Adrenal gland (tissue), 12 donors: Measurements from ENCODE around the gene CMKLR1. TPM values are rescaled to one million over a fixed set of nuclear protein-coding genes. Genes with fewer than 3 reads are reported as not detected.

Source experiments
- DNase-seq, 7 donors: peaks; one replicate each; pipeline ENCODE4 v3.0.0-alpha.2; 2019 to 2020
- H3K27ac ChIP-seq, 5 donors: fragments of 200-600 bp; sonication (generic) in 4 of 5; 1 replicate in 3 of 5; 2 replicates in 2 of 5; pipeline versions ENCODE4 v1.5.1 to v1.8.0; 2016 to 2020; ENCODE audit warnings: mild to moderate bottlenecking in 1 of 5
- H3K27me3 ChIP-seq: fragments of 200-600 bp; 2 replicates; pipeline ENCODE4 v1.8.0; 2021
- H3K36me3 ChIP-seq, 2 donors: fragments of 200-600 bp; replicated peaks in 1 of 2; 1 replicate in 1 of 2; 2 replicates in 1 of 2; pipeline versions ENCODE4 v1.5.1 to v1.8.0; 2018 to 2022
- H3K4me1 ChIP-seq, 2 donors: fragments of 200-600 bp; replicated peaks in 1 of 2; 1 replicate in 1 of 2; 2 replicates in 1 of 2; pipeline versions ENCODE4 v1.5.1 to v1.8.0; 2018 to 2021
- H3K4me3 ChIP-seq, 4 donors: fragments of 200-600 bp; sonication (generic) in 3 of 4; one replicate each; pipeline ENCODE4 v1.5.1; 2016 to 2018
- H3K9me3 ChIP-seq, 3 donors: fragments of 200-600 bp; sonication (generic) in 1 of 3; replicated peaks in 1 of 3; 1 replicate in 2 of 3; 2 replicates in 1 of 3; pipeline versions ENCODE4 v1.5.1 to v1.8.0; 2016 to 2021
- POLR2A ChIP-seq, 2 donors: fragments of 450-650 bp; IDR thresholded peaks; one replicate each; pipeline ENCODE4 v1.6.1; 2017; ENCODE audit warnings: antibody characterized with exemption in 2 of 2, mild to moderate bottlenecking in 2 of 2, moderate library complexity in 1 of 2
- WGBS, 4 donors: extraction: QIAGEN DNeasy Blood & Tissue Kit in 2 of 4; methylation state at CpG; one replicate each; pipeline versions ENCODE4 v1.1.5 to v1.1.7; 2013 to 2017; 5-methylcytosine and 5-hydroxymethylcytosine counted together
- intact Hi-C, 2 donors: fragments of 100-400 bp; cut with DNase I; formaldehyde crosslinking; loops; one replicate each; pipeline versions ENCODE4 v1.14.1 to v1.15.0; 2022 to 2023
- polyA plus RNA-seq, 3 donors: library from polyadenylated mRNA; stranded (reverse); fragments of 200-250 nt in 2 of 3; fragments of 350-450 nt in 1 of 3; fragmentation: Illumina TruSeq in 1 of 3; extraction: RNeasy Lipid Tissue Mini Kit (QIAGEN cat#74804) in 1 of 3; gene quantifications; one replicate each; pipeline ENCODE4 v1.2.3, GENCODE V29; 2013 to 2014
- total RNA-seq, 9 donors: library from RNA; depleted of rRNA in 4 of 9; stranded (reverse); fragments of >200 nt in 4 of 9; fragments of 120-200 nt in 1 of 9; fragmentation: NEBNext Ultra II Directional in 1 of 9; extraction: Animal tissue kit (Norgen Biotek cat#: 25700) in 1 of 9; gene quantifications; one replicate each; pipeline versions ENCODE4 v1.1.0 to v1.2.4, GENCODE V29; 2013 to 2023
- TF ChIP-seq, protein P1 (sequence below), 6 experiments: fragments of 450-650 bp in 4 of 6; fragments of 200-600 bp in 2 of 6; sonication (generic) in 1 of 6; IDR thresholded peaks; 1 replicate in 5 of 6; 2 replicates in 1 of 6; pipeline versions ENCODE4 v1.5.1 to v1.8.0; 2016 to 2021; ENCODE audit warnings: antibody characterized with exemption in 6 of 6, mild to moderate bottlenecking in 2 of 6, moderate library complexity in 1 of 6
- donor health status: healthy with polysubstance abuse.
- donor health status: Bipolar disorder and iron deficiency.
- donor health status: DM: yes; HTN: yes; CAD: no.
- donor health status: DM: no; HTN: no; CAD: no.
- donor health status: DM: no; HTN: no; CAD: no.
- donor health status: DM: yes; HTN: yes; CAD: no.

The CMKLR1 gene
- total and polyA plus RNA-seq, 12 donors, result 2.1 to 26.6 (median 17.0) TPM

DNA sequence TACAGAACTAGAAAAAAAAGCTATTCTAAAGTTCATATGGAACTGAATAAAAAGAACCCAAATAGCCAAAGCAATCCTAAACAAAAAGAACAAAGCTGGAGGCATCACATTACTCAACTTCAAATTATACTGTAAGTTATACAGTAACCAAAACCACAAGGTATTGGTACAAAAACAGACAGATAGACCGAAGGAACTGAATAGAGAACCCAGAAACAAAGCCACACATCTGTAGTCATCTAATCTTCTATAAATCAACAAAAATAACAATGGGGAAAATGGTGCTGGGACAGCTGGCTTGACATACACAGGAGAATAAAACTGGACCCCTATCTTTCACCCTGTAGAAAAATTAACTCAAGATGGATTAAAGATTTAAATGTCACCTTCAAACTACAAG lies 38.1 kb upstream of the CMKLR1 start:
- no peaks in the 10 kb centered on the region for H3K4me1 ChIP-seq
- H3K36me3 ChIP-seq, result no peaks in the 10 kb centered on the region
- H3K27ac ChIP-seq, result no peak overlapping the region
- TF ChIP-seq, protein P1, sequence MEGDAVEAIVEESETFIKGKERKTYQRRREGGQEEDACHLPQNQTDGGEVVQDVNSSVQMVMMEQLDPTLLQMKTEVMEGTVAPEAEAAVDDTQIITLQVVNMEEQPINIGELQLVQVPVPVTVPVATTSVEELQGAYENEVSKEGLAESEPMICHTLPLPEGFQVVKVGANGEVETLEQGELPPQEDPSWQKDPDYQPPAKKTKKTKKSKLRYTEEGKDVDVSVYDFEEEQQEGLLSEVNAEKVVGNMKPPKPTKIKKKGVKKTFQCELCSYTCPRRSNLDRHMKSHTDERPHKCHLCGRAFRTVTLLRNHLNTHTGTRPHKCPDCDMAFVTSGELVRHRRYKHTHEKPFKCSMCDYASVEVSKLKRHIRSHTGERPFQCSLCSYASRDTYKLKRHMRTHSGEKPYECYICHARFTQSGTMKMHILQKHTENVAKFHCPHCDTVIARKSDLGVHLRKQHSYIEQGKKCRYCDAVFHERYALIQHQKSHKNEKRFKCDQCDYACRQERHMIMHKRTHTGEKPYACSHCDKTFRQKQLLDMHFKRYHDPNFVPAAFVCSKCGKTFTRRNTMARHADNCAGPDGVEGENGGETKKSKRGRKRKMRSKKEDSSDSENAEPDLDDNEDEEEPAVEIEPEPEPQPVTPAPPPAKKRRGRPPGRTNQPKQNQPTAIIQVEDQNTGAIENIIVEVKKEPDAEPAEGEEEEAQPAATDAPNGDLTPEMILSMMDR (IDR thresholded peaks at IDR 0.05), result no peak
- TF ChIP-seq POLR2A (IDR thresholded peaks at IDR 0.05), result no peak
- no peak for DNase-seq
- intact Hi-C loops, result no loop called here
- 17 to 59% (median 35%) methylated on average over 1 of the region's 1 CpG for WGBS, 4 donors
- no peak overlapping the region for H3K4me3 ChIP-seq
- H3K27me3 ChIP-seq, result no peaks in the 10 kb centered on the region
- H3K9me3 ChIP-seq, result no peaks in the 10 kb centered on the region

DNA sequence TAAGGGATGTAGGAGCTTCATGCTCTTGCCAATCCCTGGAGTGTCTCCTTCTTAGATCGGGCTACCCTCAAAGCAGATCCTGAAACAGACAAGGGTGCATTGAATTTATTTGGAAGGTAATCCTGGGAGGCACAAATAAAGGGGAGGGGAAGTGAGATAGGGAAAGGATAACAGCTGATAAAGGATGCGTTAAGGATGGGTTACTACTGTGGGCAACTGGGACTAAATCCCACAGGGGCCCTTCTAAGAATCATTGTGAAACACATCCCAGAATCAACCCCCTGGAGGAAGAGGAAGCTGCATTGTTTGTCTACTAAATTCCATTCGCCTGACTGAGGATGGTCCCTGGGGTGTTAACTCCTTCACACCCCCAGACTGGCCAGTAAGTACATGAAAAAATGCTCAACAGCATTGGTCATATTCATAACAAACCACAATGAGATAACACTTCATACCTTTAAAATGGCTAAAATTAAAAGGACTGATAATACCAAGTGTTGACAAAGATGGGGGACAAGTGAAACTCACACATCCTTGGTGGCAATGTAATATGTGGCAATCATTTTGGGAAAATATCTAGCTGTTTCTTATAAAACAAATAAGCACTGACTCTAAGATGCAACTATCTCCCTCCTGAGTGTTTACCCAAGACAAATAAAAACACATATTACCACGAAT lies 37.0 kb upstream of the CMKLR1 start:
- 64 to 77% (median 69%) methylated on average over 4 of the region's 4 CpGs for WGBS, 4 donors
- no peaks in the 10 kb centered on the region for H3K36me3 ChIP-seq
- no peak overlapping the region for H3K27ac ChIP-seq
- DNase-seq, result no peak
- no peaks in the 10 kb centered on the region for H3K9me3 ChIP-seq
- no peaks in the 10 kb centered on the region for H3K27me3 ChIP-seq
- H3K4me3 ChIP-seq, result no peak overlapping the region
- intact Hi-C loops, result no loop called here
- TF ChIP-seq, protein P1 (IDR thresholded peaks at IDR 0.05), result no peak
- TF ChIP-seq POLR2A (IDR thresholded peaks at IDR 0.05), result no peak
- no peaks in the 10 kb centered on the region for H3K4me1 ChIP-seq

DNA sequence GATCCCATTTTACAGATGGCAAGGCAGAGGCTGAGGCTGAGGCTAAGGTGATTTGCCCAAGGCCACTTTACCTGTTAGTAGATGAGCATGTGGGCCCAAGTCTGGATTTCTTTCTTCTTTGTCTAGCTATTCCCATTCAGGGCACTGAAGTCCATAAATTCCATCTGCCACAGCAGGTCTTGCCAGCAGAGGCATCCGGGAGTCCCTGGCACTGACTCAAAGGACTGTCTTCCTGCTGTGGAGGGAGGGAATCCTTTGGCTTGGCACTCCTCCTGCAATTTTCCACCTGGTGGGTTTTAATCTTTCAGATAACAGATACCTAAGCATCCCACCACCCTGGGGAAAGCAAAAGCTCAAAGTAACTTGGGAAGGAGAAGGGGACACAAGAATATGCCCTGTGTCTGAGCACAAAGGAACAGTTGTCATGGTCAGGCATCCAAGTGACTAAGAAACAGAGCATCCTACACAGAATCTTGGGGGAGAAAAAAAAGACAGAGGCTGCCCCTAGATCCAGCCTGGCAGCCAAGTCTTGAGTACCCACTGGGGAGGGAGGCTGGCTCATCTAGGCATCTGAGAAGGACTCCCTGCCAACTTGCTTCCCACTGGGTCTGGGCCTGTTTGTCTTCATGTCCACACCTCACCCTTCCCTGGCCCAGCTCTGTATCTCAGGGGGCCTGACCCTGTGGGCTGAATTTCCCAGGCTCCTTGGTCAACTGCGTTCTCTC lies 35.6 kb upstream of the CMKLR1 start:
- no peak overlapping the region for H3K4me3 ChIP-seq
- WGBS, 4 donors, result 55 to 77% (median 70%) methylated on average over 2 of the region's 2 CpGs
- H3K27me3 ChIP-seq, result no peaks in the 10 kb centered on the region
- H3K36me3 ChIP-seq, result no peaks in the 10 kb centered on the region
- H3K9me3 ChIP-seq, result no peaks in the 10 kb centered on the region
- no peak overlapping the region for H3K27ac ChIP-seq
- no peaks in the 10 kb centered on the region for H3K4me1 ChIP-seq
- no peak for TF ChIP-seq POLR2A (IDR thresholded peaks at IDR 0.05)
- TF ChIP-seq, protein P1 (IDR thresholded peaks at IDR 0.05), result no peak
- intact Hi-C loops, result no loop called here
- DNase-seq, result no peak

DNA sequence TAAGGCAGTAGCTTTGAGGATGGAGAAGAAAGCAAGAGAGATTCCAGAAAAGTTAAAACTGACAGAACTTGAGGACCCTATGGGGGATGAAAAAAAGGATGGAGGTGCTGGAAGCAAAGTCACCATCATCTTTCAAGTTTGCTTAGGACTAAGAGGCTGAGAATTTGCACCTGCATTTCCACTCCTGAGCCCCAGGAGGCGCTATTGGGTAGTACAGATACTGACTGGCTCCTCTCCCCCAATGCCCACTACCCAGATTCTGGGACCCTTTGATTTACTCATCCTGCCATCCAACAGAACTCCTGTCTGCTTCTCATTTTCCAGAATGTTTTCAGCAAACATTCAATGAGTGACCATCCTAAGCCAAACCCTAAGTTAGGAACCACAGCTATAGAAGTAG lies 34.0 kb upstream of the CMKLR1 start:
- Histone ChIP-seq H3K36me3 (no peaks in the 10 kb centered on the region), H3K27me3 (no peaks in the 10 kb centered on the region), H3K27ac (no peak overlapping the region), H3K4me1 (no peaks in the 10 kb centered on the region), H3K9me3 (no peaks in the 10 kb centered on the region), H3K4me3 (no peak overlapping the region)
- no peak for DNase-seq
- intact Hi-C loops, result no loop called here
- TF ChIP-seq, protein P1 (IDR thresholded peaks at IDR 0.05), result no peak
- TF ChIP-seq POLR2A (IDR thresholded peaks at IDR 0.05), result no peak
- 4 to 25% (median 16%) methylated on average over 1 of the region's 1 CpG for WGBS, 4 donors
